Vagina (tissue), 2 donors: Measurements from ENCODE around the gene SLCO1B1. TPM values are rescaled to one million over a fixed set of nuclear protein-coding genes. Genes with fewer than 3 reads are reported as not detected.

Source experiments
- DNase-seq, 2 donors: peaks; one replicate each; pipeline ENCODE4 v3.0.0-alpha.2; 2017; ENCODE audit errors: extremely low spot score in 2 of 2
- H3K27ac ChIP-seq: fragments of 200-600 bp; sonication (generic); one replicate; pipeline ENCODE4 v1.5.1; 2019
- H3K27me3 ChIP-seq: fragments of 200-600 bp; sonication (generic); one replicate; pipeline ENCODE4 v1.5.1; 2019
- H3K36me3 ChIP-seq, 2 donors: fragments of 200-600 bp; sonication (generic); one replicate each; pipeline ENCODE4 v1.5.1; 2017 to 2019
- H3K4me1 ChIP-seq: fragments of 200-600 bp; sonication (generic); one replicate; pipeline ENCODE4 v1.5.1; 2019
- H3K4me3 ChIP-seq, 2 donors: fragments of 200-600 bp; sonication (generic); 1 replicate in 1 of 2; 2 replicates in 1 of 2; pipeline ENCODE4 v1.5.1; 2016 to 2019
- H3K9me3 ChIP-seq: fragments of 200-600 bp; sonication (generic); one replicate; pipeline ENCODE4 v1.5.1; 2019
- CTCF ChIP-seq, 3 experiments: fragments of 450-650 bp in 2 of 3; fragments of 200-600 bp in 1 of 3; sonication (generic) in 1 of 3; IDR thresholded peaks; one replicate each; pipeline ENCODE4 v1.5.1; 2017 to 2019; ENCODE audit warnings: antibody characterized with exemption in 3 of 3, mild to moderate bottlenecking in 2 of 3, moderate library complexity in 2 of 3
- POLR2A ChIP-seq, 2 donors: fragments of 450-650 bp; IDR thresholded peaks; one replicate each; pipeline ENCODE4 v1.6.1; 2017; ENCODE audit warnings: antibody characterized with exemption in 2 of 2, mild to moderate bottlenecking in 2 of 2, moderate library complexity in 2 of 2
- POLR2AphosphoS5 ChIP-seq, 2 donors: sonication (generic); formaldehyde crosslinking; IDR thresholded peaks; one replicate each; pipeline ENCODE4 v1.9.0; 2017; ENCODE audit warnings: antibody characterized with exemption in 2 of 2, mild to moderate bottlenecking in 2 of 2, low read depth in 1 of 2; ENCODE audit not compliant: insufficient read depth in 1 of 2
- intact Hi-C: fragments of 100-400 bp; cut with DNase I; formaldehyde crosslinking; loops from one replicate; pipeline ENCODE4 v1.15.1; 2023
- total RNA-seq: library from RNA; depleted of rRNA; stranded (reverse); fragments of >200 nt; gene quantifications from one replicate; pipeline ENCODE4 v1.2.3, GENCODE V29; 2016

SLCO1B1 gene
- total RNA-seq, 1 donor from 2014 or later: not detected

GRCh38 chr12:21248679-21249078 lies 117.7 kb downstream of the SLCO1B1 start:
- no peaks in the 10 kb centered on the region for H3K27me3 ChIP-seq
- H3K27ac ChIP-seq: no peak overlapping the region
- H3K36me3 ChIP-seq: no peaks in the 10 kb centered on the region
- intact Hi-C loops: no loop called here
- no peak overlapping the region for H3K4me3 ChIP-seq
- DNase-seq: no peak
- H3K9me3 ChIP-seq: no peaks in the 10 kb centered on the region
- no peak for TF ChIP-seq CTCF (IDR thresholded peaks at IDR 0.05)
- no peak for TF ChIP-seq POLR2AphosphoS5 (IDR thresholded peaks at IDR 0.05; ENCODE audit: insufficient read depth in 1 of 2, low read depth in 1 of 2)
- no peak for TF ChIP-seq POLR2A (IDR thresholded peaks at IDR 0.05)
- H3K4me1 ChIP-seq: no peaks in the 10 kb centered on the region

GRCh38 chr12:21252070-21252469 lies 121.1 kb downstream of the SLCO1B1 start:
- Histone ChIP-seq H3K9me3 (no peaks in the 10 kb centered on the region), H3K4me1 (no peaks in the 10 kb centered on the region), H3K4me3 (no peak overlapping the region), H3K27me3 (no peaks in the 10 kb centered on the region), H3K27ac (no peak overlapping the region), H3K36me3 (no peaks in the 10 kb centered on the region)
- intact Hi-C loops: no loop called here
- no peak for TF ChIP-seq CTCF (IDR thresholded peaks at IDR 0.05)
- no peak for TF ChIP-seq POLR2A (IDR thresholded peaks at IDR 0.05)
- TF ChIP-seq POLR2AphosphoS5 (IDR thresholded peaks at IDR 0.05; ENCODE audit: insufficient read depth in 1 of 2, low read depth in 1 of 2): no peak
- no peak for DNase-seq

- DNase-seq: no peak
Measured at GRCh38 chr12:21257172-21257571, 126.2 kb downstream of the SLCO1B1 start.

GRCh38 chr12:21264232-21264631 lies 133.2 kb downstream of the SLCO1B1 start:
- no peak overlapping the region for H3K27ac ChIP-seq
- no peaks in the 10 kb centered on the region for H3K27me3 ChIP-seq
- intact Hi-C loops: no loop called here
- no peak for TF ChIP-seq POLR2A (IDR thresholded peaks at IDR 0.05)
- no peak for TF ChIP-seq CTCF (IDR thresholded peaks at IDR 0.05)
- no peak for TF ChIP-seq POLR2AphosphoS5 (IDR thresholded peaks at IDR 0.05; ENCODE audit: insufficient read depth in 1 of 2, low read depth in 1 of 2)
- H3K4me3 ChIP-seq: no peak overlapping the region
- no peaks in the 10 kb centered on the region for H3K9me3 ChIP-seq
- DNase-seq: no peak
- H3K36me3 ChIP-seq: no peaks in the 10 kb centered on the region
- H3K4me1 ChIP-seq: no peaks in the 10 kb centered on the region

More at GRCh38 chr12:21257172-21257571, 126.2 kb downstream of the SLCO1B1 start:
- intact Hi-C loops: no loop called here
- no peaks in the 10 kb centered on the region for H3K9me3 ChIP-seq
- no peaks in the 10 kb centered on the region for H3K4me1 ChIP-seq
- H3K4me3 ChIP-seq: no peak overlapping the region
- no peaks in the 10 kb centered on the region for H3K36me3 ChIP-seq
- H3K27ac ChIP-seq: no peak overlapping the region
- no peak for TF ChIP-seq POLR2A (IDR thresholded peaks at IDR 0.05)
- TF ChIP-seq CTCF (IDR thresholded peaks at IDR 0.05): no peak
- no peak for TF ChIP-seq POLR2AphosphoS5 (IDR thresholded peaks at IDR 0.05; ENCODE audit: insufficient read depth in 1 of 2, low read depth in 1 of 2)
- no peaks in the 10 kb centered on the region for H3K27me3 ChIP-seq

GRCh38 chr12:21265932-21266331 lies 134.9 kb downstream of the SLCO1B1 start:
- no peaks in the 10 kb centered on the region for H3K4me1 ChIP-seq
- H3K27ac ChIP-seq: no peak overlapping the region
- DNase-seq: no peak
- H3K27me3 ChIP-seq: no peaks in the 10 kb centered on the region
- intact Hi-C loops: no loop called here
- H3K9me3 ChIP-seq: no peaks in the 10 kb centered on the region
- TF ChIP-seq POLR2A (IDR thresholded peaks at IDR 0.05): no peak
- TF ChIP-seq CTCF (IDR thresholded peaks at IDR 0.05): no peak
- TF ChIP-seq POLR2AphosphoS5 (IDR thresholded peaks at IDR 0.05; ENCODE audit: insufficient read depth in 1 of 2, low read depth in 1 of 2): no peak
- no peak overlapping the region for H3K4me3 ChIP-seq
- no peaks in the 10 kb centered on the region for H3K36me3 ChIP-seq
